C4-2B (cell line): ENCODE results near the gene RGSL1.

Experiments
- ZFX ChIP-seq: fragments of 450-650 bp; IDR thresholded peaks from 2 replicates; pipeline ENCODE4 v1.6.1; 2017
- TF ChIP-seq, protein P1 (sequence below): fragments of 450-650 bp; conservative IDR thresholded peaks from 2 replicates; pipeline ENCODE4 v1.5.1; 2017; ENCODE audit warnings: mild to moderate bottlenecking

DNA sequence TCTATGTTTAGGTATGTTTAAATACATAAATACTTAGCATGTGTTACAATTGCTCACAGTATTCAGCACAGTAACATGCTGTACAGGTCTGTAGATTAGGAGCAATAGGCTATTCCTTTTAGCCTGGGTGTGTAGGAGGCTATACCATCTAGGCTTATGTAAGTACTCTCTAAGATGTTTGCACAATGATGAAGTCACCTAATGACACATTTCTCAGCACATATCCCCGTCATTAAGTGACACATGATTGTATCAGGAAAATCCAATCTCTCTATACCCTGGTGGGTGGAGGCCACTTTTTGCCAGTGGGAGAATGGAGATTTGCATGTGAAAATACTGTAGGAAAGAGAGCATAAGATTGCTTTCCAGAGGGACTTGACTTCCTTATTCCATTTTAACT lies 43.9 kb upstream of the RGSL1 start:
- TF ChIP-seq, protein P1, sequence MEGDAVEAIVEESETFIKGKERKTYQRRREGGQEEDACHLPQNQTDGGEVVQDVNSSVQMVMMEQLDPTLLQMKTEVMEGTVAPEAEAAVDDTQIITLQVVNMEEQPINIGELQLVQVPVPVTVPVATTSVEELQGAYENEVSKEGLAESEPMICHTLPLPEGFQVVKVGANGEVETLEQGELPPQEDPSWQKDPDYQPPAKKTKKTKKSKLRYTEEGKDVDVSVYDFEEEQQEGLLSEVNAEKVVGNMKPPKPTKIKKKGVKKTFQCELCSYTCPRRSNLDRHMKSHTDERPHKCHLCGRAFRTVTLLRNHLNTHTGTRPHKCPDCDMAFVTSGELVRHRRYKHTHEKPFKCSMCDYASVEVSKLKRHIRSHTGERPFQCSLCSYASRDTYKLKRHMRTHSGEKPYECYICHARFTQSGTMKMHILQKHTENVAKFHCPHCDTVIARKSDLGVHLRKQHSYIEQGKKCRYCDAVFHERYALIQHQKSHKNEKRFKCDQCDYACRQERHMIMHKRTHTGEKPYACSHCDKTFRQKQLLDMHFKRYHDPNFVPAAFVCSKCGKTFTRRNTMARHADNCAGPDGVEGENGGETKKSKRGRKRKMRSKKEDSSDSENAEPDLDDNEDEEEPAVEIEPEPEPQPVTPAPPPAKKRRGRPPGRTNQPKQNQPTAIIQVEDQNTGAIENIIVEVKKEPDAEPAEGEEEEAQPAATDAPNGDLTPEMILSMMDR, result no peak
- TF ChIP-seq ZFX, result no peak
